GM19397 (cell line): Measurements from ENCODE around the gene FOXR1.

ENCODE experiments used
- ATAC-seq: cut with Tn5 transposase; IDR thresholded peaks from one replicate; pipeline ENCODE4 v1.9.1; 2021; ENCODE audit warnings: mild to moderate bottlenecking, moderate library complexity; ENCODE audit not compliant: unreplicated experiment

FOXR1 gene, protein sequence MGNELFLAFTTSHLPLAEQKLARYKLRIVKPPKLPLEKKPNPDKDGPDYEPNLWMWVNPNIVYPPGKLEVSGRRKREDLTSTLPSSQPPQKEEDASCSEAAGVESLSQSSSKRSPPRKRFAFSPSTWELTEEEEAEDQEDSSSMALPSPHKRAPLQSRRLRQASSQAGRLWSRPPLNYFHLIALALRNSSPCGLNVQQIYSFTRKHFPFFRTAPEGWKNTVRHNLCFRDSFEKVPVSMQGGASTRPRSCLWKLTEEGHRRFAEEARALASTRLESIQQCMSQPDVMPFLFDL

GRCh38 chr11:118971646-118972045, at the start of gene FOXR1:
TSS of gene FOXR1 (plus strand) at chr11:118971761. CDS start at chr11:118971932, 171 bp downstream.
- ATAC-seq: no peak

GRCh38 chr11:118921929-118922744, 49.4 kb upstream of the FOXR1 start:
- ATAC-seq: no peak

DNA sequence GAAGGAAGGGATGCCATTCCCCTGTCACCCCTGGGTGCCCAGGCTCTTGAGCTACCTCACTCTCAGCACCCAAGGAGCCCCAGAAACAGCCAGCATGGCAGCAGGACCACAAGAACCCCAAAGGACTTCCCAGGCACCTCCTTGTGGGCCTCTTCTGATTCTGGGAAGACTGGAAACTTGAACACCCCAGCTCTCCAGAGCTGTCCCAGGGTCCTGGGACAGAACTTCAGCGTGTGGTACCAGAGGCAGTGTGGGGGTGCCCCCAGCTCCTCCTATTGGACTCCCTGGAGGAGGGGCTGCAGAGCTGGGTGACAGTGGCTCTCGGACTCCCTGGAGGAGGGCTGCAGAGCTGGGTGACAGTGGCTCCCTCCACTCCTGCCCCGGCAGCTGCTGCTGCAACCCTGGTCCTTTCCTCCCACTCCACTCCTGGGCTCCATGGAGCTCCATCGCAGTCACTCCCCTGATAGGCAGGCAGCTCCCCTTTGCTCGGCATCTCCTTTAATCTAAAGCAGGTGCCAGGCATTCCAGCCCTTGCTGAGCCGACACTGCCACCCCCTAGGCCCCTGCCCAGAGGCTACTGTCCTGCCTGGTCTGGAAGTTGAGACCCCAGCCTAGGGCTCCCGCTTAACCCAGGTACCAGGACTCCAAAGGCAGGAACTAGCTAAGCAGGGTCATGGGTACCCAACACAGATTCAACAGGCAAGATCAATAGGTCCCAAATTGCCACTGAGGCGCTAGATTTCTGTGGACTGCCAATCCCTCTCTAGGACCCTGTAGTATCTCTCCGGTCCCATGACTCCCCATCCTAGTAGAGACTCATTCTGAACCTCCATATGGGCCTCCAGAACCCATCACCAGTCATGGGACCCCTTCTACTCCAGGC, 48.6 kb upstream of the FOXR1 start:
- ATAC-seq: no peak

DNA sequence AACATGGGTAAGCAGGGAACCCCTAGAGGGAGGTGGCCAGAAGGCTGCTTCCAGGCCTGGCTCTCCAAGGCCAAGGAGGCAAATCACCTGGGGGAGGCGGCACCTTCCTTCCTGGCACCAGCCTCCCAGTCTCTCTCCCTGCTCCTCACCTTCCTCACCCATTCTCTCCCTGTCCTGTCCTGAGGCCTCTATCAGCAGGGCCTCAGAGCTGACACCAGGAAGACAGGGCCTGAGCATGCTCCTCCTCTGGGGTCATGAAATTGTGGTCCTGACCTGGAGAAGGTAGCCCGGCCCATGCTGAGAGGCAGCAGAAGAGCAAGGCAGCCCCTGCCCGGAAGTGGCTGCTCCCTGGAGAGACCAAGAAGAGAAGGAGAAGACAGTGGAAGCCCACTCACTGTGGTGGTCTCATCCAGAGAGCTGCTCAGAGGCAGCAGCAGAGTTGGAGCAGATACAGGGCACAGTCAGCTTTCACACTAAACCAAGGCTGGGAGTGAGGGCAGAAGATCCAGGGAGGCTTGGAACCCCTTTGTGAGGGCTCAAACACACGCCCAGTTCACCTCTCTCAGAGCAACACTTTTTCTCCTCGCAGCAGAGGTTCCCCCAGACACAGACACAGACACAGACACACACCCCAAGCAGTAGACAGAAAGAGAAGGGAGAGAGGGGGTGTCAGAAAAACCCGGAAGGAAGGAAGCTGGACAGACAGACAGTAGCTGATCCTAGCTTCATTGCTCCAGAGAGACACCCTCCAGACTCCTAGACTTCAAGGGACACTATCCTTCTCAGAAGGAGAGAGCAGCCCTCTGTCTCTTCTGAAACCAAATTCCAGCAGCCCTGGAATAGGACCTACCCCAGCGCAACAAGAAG, 47.6 kb upstream of the FOXR1 start:
- no peak for ATAC-seq

GRCh38 chr11:118924591-118925585, 46.7 kb upstream of the FOXR1 start:
- no peak for ATAC-seq

DNA sequence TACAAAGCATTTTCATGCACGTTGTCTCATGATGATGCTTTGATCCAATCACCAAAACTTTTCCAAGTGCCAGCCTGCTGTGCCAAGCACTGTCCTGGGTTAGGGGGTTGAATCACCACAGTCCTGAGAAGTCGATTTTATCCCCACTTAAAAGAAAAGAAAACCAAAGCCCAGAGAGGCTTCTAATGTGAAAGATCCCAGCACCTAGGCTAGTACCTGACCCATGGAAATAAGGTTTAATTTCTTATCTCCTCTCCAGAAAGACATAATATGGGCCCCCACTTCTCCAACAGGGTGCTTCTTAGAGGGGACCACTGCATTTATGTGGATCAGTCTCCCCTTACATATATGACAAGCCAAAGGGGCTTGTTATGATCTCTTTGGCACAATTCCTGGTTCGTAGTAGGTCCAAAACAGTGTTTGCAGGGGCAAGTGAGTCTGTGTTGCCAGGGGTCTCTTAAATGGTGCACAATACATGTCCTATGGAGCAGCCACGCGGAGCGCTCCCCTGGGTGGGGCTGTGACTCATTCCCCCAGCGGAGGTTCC, 43.9 kb upstream of the FOXR1 start:
- no peak for ATAC-seq

DNA sequence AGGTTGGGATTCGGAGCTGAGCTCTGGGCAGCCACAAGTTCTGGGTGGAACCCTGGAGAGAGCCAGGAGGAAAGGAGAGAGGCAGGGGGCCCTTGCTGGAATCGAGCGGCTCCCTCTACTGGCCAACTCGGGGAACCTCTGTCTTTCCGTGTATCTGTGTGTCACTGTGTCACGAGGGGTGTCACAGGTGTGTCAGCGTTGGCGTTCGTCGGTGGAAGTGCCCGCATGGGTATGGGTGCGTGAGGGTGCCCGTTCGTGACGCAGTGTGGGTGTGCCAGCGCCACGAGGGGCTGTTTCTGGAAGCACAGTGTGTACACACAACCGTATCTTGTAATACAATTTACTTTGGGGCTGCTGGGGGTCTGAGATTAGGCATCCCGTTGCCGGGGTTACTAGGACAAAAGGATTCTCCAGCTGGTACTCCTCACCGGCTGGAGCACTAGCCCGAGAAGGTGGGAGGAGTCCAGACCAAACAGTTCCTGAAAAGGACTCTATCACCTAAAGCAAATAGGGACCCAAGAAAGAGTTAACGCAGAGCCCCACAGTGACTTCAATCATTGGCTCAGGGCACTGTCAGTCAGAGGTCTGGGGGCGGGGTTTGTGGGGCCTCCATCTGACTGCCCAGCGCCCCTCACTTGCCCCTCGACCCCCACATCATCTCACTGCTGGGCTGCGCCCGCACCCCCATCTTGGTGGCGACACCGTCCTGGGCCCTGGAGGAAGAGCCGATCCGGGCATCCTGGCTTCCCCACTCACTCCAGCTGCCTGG, 43.3 kb upstream of the FOXR1 start:
- ATAC-seq: peak; percentile 32

DNA sequence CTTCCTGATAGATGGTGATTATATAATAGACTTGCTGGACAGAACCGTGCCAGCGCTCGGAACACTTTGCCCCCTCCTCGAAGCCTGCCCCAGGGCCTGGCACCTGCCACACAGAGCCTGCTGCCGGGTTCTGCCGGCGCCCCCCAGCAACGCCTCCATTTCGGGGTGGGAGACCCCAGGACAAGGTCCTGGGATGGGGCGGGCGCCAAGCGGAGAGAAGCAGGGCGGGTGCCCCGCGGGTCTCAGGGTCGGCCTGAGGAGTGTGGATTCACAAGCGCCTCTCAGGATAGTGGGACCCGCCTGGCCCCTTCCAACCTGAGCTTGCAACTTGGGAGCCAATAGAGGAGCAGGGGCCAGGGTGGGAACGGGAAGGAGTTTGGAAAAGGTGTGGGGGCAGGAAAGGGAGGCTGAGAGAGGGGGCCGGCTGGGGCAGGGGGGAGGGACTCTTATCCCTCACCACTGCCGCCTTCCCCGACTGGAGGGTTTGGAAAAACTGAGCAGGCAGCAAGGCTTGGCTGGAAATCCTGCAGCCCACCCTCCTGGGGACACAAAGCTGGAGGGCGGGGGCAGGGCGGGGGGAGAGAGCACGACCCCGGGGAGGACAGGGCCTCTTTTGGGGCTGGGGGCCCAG, 42.6 kb upstream of the FOXR1 start:
- no peak for ATAC-seq

GRCh38 chr11:118929501-118930093, 42.0 kb upstream of the FOXR1 start:
- ATAC-seq: no peak

GRCh38 chr11:118930094-118930712, 41.4 kb upstream of the FOXR1 start:
- ATAC-seq: no peak

DNA sequence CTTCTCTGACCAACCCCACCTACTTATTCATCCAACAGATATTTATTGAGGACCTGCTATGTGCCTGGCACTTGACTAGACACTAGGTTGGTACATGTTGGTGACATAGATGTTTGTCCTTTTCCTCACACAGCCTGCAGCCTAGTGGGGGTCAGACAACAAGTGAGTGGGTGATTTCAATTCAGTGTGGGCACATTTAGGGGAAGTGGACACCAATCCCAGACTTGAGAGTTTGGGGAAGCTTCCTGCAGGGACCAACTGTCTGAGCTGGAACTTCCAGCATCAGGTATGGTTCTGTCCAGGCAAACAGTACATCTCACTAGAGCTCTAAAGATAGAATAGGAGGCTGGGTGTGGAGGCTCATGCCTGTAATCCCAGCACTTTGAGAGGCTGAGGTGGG, 40.0 kb upstream of the FOXR1 start:
- ATAC-seq: no peak

DNA sequence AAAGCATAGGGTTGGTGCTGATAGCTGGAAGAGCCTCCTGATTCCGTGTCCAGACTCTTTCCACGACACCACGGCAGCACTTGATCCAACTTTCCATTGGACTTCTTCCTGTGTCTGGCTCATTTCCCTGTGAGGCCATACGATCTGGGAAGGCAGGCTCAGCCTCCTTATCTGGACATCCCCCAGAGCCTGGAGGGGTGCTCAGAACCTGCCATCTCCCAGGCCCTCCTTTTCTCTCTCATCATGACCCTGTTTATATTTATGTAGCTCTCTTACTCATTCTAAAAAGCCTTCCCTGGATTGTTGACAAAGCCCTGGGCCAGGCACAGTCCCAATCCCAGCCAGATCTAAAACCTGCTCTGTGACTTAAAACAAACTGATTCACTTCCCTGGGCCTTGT, 38.1 kb upstream of the FOXR1 start:
- no peak for ATAC-seq

GRCh38 chr11:118935376-118935775, 36.2 kb upstream of the FOXR1 start:
- no peak for ATAC-seq

- no peak for ATAC-seq
These were observed 32.8 kb upstream of the FOXR1 start for GRCh38 chr11:118938491-118939403.

- ATAC-seq: no peak
These were observed 32.1 kb upstream of the FOXR1 start for GRCh38 chr11:118939404-118939915.
